ENCODE data around the gene DCAF17.
A peak's percentile ranks its signal among the peaks of the same experiment; 100 is the strongest.
"Not testable (repeated sequence)": the region's sequence is repeated elsewhere in the genome, so short reads cannot be mapped to it uniquely, and the experiment has no call there.

The DCAF17 gene

DNA sequence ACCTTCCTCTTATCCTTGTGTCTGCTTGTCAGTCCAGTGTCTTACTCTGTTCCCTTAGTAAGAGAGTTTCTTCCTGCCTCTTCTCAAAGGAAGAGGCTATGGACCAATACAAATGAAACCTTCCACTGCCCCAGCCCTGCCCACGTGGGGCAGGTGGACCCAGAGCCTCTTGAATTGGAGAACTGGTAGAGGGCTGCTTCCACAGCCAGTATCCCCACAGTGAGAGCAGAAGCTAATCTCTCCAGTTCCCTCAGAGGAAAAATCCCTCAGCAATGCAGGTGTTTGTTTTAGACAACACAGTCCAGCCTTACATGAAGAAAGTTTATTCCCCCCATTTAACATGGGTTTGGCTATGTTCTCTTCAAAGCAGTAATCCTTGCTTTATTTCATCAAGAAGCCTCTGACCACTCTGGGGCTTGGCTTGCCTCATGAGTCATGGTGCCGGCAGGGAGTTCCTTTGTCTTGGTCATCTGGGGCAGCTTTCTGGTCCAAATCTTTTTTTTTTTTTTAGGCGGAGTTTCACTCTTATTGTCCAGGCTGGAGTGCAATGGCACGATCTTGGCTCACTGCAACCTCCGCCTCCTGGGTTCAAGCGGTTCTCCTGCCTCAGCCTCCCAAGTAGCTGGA is 81.8 kb downstream of the DCAF17 start:
- DNase-seq = no peak

DNA sequence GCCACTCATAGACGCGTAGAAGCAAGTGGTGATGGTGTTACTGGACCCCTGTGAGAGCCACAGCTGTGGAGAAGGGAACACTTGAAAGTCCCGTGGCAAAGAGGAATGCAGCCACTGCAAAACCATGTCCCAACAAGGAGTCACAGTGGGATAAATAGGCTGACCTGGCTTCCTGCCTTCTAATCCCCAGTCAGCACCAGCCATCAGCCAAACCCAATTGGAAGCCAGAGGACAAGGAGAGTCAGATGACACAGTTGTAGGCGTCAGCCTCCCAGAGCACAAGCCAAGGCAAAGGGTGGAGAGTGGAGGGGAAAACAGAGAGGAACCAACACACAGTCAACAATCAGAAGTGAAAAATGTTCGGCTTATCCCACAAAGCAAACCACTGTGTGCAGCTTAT is 82.8 kb downstream of the DCAF17 start:
- DNase-seq = no peak

DNA sequence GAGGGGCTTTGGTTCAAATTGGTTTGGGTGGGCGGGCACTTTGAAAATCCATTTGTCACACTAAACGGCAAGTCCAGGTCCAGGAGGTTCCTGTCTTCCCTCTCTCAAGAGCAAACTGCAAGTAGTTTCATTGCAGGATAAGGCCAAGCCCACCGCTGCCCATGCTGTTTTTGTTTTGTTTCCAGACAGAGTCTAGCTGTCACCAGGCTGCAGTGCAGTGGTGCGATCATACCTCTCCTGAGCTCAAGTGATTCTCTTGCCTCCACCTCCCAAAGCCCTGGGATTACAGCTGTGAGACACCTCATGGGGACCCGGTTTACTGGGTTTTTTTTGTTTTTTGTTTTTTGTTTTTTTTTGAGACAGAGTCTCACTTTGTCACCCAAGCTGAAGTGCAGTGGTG is 86.4 kb downstream of the DCAF17 start:
- no peak for DNase-seq

DNA sequence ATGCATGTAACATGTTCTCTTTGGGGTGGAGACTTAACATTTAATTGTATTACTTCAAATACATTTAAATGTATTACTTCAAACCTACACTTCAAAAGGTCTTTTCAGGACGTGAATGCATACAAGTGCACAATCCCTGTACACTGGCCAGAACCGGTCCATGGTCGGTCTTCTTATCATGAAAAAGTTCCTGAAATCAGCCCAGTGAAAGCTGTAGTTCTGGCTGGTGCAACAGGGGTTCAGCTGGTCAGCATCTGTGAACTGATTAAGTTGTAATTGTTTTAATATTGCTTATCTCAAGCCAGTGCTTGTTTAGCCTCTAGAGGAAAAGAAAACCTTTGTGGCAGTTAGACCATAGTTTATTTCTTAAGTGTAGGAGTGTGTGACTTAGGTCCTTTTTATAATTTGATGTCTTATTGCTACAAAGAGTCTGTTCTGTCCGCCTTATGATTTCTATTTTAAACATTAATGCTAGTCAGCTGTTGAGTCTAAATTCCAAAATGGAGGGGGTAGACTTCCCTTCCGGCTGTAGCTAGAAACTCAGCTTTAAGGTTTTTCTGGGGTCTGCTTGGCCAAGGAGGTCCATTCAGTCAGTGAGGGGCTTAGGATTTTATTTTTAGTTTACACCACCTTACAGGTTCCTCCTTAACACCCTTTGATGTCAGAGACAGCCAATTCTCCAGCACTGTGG is 87.5 kb downstream of the DCAF17 start:
- no peak for DNase-seq

DNA sequence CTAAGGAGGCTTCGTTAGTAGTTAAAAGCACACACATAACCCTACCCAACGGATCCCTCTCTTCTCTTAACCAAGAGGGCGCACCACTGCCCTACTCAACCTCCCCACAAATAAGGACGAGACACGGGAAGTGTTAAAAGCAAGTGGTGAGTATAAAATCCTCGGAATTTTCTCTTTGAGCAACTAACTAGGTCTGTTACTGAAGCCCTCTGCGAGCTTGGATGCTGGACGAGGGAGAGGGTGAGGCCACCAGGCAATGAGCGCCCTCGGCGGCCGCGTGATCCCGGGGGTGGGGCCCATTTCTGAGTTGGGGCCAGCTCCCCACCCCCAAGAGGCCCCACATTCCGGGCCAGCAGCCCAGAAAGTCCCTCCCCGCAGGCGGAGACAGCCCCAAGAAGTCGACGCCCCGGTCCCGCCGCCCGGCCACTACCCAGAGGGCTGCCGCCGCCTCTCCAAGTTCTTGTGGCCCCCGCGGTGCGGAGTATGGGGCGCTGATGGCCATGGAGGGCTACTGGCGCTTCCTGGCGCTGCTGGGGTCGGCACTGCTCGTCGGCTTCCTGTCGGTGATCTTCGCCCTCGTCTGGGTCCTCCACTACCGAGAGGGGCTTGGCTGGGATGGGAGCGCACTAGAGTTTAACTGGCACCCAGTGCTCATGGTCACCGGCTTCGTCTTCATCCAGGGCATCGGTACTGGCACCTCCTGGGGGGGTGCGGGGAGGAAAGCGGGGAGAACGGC is 88.2 kb downstream of the DCAF17 start, which contains the start of gene CYBRD1:
Gene CYBRD1, plus strand, starts transcription at position 423 of the 736 bp plus-strand sequence. Its CDS starts 72 bp downstream, at position 495.
- DNase-seq = no peak

DNA sequence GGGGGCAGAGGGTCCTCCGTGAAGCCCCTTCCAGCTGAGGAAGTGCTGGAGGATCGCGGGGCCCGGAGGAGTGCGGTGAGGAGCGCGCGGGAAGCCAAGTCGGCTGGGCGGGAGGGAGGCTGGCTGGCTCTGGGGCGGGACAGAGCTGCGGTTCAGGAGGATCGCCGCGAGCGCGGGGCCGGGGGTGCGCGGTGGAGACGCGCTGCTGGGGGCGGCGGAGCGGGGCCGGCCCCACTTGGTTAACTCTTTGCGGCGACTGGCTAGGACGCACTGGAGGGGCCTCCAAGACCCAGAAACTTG is 88.7 kb downstream of the DCAF17 start:
- no peak for DNase-seq

DNA sequence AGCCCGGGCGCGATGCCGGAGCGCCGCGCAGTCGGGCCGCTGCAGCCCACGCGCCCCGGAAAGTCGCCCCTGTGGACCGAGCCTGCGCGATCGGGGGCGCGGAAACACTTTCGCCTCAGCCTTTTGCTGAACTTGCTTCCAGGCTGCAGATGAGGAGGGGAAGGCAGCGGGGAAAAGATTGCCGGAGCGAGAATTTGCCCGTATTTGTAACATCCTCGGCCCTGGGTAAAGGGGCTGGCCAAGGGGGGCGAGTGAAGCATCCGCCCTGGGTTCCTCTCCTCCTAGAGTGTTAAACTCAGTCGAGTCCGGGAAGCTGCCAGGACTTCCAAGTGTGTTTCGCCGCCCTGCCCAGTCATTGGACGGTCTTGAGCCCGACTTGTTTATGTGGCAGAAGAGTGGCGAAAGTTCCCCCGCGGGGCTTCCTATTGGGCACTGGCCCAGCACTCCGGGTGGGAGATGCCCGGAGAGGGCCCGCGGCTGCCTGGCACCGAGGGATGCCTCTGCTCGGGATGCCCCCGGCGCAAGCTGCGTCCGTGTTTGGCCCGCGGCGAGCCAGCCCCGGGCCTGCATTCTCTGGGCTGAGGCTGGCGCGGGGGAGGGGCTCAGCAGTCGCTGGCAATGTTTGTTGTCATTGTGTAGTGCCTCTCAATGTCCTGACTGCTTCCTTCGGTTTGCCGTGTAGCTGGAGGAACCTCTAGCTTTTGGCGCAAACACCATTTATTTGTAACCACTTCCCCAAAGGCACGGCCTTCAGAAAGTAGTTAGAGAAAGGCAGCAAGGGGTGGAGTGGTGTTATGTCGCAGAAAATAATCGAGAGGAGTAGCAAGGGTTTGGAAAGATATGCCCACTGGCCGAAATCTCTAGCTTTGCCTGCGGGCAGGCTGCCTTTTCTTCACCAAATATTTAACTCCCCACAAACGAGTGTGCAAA is 89.3 kb downstream of the DCAF17 start:
- peak; percentile 17 for DNase-seq

DNA sequence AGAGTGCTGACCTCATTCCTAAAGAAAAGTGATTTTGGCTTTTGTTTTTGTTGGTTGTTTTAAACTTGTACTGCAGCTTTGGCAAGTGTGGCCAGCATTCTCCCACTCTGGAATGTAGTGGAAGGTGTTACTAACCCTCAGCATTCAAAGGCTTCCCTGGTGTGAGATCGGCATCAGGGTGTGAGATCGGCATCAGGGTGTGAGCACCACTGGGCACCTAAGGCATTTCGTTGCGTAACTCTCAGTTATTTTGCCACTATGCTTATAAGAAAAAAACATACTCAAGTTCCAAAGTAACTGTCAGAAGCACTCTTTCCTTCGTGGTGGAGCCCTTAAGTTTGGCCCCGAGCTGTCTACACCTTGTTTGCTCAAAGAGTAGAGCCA is 90.0 kb downstream of the DCAF17 start:
- DNase-seq = no peak

DNA sequence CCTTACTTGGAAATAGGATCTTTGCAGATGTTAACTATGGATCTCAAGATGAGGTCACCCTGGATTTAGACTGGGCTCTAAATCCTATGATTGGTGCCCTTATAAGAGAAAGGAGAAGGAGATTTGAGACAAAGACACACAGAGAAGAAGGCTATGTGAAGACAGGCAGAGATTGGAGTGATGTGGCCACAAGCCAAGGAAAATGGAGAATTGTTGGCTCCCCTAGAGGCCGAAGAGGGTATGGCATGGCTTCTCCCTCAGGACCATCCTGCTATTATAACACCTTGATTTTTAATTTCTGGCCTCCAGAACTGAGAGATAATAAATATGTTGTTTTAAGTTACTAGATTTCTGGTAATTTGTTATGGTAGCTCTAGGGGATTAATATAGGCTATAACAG is 95.9 kb downstream of the DCAF17 start:
- DNase-seq = no peak

DNA sequence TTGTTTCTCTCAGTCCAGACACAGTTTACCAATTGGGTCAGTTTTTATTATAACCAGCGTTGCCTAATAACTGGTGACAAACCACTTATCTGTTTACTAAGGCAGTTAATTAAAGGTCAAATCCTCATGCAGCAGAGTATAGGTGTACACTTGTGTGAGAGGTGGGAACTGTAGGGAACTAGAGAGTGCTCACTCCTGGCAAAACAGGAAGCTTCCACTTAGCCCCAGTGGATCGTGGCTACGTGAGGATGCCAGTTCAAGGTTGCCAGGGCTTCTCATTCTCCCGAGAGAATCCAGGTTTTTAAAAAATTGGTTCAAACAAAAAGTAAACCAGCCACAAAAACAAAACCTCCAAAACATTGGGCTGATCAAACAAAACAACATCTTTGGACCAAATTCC is 96.4 kb downstream of the DCAF17 start:
- no peak for DNase-seq

DNA sequence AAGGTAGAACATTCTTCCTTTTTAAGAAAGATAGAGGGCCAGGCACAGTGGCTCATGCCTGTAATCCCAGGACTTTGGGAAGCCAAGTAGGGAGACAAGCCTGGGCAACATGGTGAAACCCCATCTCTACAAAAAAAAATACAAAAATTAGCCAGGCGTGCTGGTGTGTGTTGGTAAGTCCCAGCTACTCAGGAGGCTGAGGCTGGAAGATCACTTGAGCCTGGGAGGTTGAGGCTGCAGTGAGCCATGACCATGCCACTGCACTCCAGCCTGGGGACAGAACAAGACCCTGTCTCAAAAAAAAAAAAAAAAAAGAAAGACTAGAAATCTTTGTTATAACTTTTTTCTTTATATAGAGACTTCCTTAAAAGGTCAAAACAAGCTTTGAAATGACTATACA is 96.8 kb downstream of the DCAF17 start:
- DNase-seq = not testable (repeated sequence)

DNA sequence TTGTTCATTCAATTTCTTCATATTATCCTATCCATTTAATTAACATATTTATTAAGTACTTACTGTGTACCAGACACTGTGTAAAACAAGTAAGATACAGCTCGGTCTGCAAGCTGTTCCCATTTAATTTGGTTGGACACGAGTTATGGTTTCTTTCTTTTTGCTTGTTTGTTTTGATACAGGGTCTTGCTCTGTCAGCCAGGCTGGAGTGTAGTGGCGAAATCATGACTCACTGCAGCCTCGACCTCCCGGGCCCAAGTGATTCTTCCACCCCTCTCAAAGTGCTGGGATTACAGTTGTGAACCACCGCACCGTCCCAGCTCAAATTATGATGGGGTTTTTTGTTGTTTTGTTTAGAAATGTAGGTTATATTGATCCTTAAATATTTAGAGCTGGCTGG is 97.3 kb downstream of the DCAF17 start:
- DNase-seq = no peak

DNA sequence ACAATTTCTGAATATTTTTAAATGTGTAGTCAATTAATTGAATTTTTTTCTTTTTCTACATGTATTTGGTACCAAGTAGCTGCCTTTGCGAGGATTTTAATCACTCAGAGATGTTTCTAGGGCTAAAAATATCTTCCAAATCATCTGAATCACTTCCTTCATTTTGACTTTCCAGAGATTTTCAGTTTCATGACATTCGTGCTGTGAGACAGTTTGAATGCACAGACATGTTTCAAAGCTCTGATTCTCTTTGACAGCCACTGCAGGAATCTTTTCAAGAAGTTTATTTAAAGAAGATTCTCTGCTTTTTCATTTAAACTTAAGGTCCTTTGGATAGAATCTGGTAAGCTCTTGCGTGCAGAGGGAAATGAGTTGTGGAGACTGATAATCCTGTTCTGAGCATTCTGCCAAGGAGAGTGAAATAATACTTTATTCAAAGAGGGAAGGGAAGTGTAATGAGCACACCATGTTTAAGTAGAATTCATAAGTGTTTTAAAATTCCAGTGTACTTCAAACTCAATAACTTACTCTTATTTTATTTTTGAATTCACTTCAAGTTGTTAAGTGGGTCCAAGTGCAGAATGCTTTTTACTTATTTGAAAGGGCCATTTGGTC is 97.9 kb downstream of the DCAF17 start:
- no peak for DNase-seq

DNA sequence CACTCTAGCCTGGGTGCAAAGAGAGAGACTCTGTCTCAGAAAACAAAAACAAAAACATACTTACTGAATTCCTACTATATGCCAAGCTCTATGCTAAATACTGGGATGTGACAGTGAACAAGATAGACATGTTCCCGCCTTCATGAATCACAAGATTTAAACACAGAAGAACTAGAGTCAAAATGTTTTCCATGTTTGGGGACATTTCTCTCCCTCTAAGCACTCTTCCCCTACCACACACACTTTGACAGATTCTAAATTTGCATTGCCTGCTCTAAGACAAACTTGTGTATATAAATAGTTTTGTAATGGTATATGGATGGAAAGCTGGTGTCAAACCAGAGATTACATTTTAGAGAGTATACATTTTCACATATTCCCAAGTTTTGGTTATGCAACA is 99.3 kb downstream of the DCAF17 start:
- DNase-seq = no peak

All from DMS79 treated with DMSO at 0.1 percent for 48 hours (cell line).